CD4-positive, alpha-beta T cell treated with Interleukin-17A for 4 hours (primary cell): Measurements from ENCODE around the gene SEPTIN1.

ENCODE experiments used
- DNase-seq: peaks from one replicate; pipeline ENCODE4 v3.0.0-alpha.2; 2020; ENCODE audit warnings: mixed read lengths

The SEPTIN1 gene, protein sequence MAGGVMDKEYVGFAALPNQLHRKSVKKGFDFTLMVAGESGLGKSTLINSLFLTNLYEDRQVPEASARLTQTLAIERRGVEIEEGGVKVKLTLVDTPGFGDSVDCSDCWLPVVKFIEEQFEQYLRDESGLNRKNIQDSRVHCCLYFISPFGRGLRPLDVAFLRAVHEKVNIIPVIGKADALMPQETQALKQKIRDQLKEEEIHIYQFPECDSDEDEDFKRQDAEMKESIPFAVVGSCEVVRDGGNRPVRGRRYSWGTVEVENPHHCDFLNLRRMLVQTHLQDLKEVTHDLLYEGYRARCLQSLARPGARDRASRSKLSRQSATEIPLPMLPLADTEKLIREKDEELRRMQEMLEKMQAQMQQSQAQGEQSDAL

DNA sequence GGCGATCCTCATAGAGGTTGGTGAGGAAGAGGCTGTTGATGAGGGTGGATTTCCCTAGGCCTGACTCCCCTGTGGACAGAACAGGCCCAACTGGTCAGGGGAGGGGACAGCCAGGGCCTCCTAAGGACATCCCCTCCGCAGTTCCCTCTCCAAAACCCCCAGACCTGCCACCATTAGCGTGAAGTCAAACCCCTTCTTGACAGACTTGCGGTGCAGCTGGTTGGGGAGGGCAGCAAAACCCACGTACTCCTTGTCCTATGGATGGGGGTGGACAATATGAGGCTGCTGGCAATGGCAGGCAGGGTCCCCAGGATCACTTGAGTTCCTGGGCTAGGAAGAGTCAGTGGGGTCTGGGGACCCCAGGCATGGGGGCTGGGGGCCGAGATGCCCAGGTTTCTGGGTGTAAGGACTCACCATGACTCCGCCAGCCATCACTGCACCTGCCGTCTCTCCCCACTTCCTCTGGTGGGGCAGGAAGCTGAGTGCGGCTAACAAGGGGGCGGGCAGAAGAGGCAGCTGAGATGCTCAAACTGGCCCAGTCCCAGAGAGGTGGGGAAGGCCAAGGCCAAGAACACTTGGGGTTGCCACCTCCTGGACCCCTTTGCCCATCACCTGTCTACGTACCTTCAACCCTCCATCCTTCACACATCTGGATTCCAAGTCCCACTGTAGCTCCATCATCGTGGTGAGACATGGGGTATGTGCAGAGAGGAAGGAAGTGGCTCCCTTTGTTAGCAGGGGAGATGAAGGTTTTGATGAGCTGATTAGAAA, at the start of gene SEPTIN1:
Gene SEPTIN1, minus strand, starts transcription at position 451 of the 771 bp plus-strand sequence. Its CDS starts 19 bp downstream, at position 432.
- DNase-seq, result peak; percentile 85

DNA sequence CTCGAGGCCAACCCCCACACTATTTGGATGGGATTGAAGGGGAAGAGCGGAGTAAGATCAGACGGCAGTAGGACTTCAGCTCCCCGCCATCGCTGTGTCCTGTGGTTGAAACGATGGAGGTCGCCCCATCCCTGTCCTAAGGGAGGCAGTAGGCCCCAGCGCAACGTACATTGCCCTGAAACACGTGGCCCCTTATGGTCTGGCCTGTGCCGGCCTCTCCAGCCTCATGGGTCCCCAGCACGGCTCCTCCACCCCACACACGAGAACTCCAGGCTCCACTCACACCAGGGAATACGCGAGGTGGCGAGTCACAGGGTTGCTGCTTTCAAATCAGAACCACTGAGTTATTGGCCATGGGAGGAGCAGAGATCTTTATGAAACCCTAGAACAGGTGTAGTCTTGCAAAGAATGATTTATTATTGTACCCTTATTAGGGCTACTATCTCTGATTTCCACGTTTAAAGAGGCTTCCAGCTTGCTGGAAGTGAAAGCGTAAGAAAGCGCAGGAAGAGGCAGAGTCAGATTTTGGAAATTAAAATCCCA, 48.1 kb upstream of the SEPTIN1 start:
- DNase-seq, result no peak

DNA sequence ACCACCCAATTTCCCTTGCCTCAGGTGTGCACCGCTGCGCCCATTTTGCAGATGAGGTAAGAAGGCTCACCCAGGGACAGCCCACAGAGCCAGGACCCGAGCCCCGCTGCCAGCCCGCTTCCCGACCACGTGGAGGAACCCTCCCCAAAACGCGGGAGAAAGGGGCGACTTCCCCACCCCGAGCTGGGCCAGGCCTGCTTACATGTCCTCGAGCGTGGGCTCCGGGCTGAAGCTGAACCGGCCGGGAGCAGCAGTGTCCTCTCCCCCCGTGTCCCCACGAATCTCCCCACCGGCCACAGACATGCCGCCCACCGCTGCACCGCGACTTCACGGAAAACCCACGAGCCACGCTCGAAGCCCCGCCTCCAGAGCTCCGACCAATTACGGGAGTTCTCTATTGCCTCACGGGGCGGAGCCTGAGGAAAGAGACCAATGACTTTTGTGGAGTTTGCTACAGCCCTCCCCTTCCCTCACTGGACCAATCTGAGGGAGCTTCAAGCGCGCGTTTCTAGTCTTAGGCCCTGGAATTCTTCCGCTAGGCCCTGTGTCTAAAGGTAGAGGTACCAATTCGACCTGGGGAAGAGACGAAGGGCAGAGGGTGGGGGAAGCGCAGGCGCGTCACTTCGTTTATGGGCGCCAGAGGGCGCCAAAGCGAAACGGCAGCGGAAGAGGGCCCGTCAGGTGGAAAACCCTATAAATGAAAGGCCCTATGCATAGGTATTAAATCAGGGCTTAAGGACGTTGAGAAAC, 47.5 kb upstream of the SEPTIN1 start, which contains the start of gene DCTPP1:
Gene DCTPP1, minus strand, starts transcription at position 353 of the 750 bp plus-strand sequence. Its CDS starts 50 bp downstream, at position 303.
- DNase-seq, result peak; percentile 97

DNA sequence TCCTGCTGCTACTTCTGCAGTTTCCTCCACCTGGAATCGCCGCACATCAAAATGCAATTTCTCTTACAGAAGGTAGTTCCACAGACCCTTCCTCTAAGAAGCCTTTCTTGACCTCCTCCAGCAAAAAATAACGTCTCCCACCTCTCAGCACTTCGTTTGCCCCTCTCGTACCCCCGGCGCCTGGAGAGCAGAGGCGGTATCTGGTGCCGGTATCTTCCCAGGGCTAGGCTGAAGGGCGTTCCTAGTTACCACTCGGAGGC, 47.0 kb upstream of the SEPTIN1 start:
- no peak for DNase-seq

DNA sequence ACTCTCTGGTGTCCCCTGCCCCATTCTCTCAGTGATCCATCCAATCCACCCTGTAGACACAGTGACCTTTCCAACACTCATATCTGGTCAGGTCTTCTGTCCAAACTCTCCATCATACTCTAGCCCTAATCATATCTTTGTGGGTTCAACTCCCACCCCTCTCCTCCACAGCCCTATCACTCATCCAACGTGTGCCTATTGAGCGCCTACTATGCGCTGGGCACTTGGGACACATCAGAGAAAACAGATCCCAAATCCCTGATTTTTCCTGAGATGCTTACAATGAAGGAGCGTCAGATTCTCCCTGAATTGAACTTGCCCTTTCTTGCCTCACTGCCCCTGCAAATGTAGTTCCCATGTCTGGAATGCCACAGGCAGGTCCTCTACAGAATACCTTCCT, 45.7 kb upstream of the SEPTIN1 start:
- DNase-seq, result no peak

DNA sequence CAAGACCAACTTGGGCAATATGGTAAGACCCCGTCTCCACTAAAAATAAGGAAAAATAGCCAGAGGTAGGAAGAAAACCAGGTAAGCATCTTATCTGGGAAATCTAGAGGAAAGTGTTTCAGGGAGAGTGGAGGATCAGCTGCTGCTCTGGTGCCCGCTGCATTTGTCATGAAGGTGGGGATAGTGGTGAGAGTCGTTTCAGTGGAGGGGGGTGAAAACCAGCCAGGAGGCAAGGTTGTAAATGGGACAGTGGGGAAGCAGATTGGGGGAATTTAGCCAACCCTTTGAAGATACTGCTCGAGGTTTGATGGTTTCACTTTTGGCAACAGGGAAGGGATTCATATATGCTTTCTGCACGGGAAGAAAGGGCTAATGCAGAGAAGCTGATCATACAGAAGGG, 38.6 kb upstream of the SEPTIN1 start:
- no peak for DNase-seq

DNA sequence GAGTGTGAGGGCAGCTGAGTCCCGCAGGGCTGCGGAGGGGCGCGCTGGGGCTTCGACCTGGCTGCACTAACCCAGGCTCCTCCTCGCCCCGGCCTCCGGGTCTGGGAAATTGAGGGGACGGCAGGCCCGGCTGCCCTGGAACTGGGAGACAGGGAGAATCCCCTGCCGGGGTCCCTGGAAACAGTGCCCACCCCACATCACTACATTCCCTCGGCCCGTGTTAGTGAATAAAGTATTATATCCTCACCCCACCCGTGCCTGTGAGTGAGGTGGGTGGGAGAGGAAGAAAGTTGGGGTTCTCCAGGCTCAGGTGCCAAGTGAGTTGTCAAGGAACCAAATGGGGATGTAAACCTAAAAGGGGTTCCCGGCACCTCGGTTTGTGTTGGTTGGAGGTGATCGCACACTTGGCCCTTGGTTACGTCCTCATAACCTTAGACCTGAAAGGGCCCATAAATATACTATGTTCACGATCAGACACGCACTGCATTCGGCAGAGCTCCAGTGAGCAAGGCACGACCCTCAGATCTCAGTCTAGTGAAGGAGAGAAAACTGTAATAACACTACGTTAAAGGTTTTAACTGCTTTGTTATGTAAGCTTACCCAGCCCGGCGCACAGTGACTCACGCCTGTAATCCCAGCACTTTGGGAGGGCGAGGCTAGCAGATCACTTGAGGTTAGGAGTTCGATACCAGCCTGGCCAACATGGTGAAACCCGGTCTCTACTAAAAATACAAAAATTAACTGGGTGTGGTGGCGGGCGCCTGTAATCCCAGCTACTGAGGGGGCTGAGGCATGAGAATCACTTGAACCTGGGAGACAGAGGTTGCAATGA, 36.2 kb upstream of the SEPTIN1 start:
- no peak for DNase-seq

DNA sequence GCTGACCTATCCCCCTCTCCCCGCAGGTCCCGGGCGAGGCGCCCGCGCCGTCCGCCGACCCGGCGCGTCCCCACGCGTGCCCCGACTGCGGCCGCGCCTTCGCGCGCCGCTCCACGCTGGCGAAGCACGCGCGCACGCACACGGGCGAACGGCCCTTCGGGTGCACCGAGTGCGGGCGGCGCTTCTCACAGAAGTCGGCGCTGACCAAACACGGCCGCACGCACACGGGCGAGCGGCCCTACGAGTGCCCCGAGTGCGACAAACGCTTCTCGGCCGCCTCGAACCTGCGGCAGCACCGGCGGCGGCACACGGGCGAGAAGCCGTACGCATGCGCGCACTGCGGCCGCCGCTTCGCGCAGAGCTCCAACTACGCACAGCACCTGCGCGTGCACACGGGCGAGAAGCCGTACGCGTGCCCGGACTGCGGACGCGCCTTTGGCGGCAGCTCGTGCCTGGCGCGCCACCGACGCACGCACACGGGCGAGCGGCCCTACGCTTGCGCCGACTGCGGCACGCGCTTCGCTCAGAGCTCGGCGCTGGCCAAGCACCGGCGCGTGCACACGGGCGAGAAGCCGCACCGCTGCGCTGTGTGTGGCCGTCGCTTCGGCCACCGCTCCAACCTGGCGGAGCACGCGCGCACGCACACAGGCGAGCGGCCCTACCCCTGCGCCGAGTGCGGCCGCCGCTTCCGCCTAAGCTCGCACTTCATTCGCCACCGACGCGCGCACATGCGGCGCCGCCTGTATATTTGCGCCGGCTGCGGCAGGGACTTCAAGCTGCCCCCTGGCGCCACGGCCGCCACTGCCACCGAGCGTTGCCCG, 35.4 kb upstream of the SEPTIN1 start:
- DNase-seq, result peak; percentile 92

DNA sequence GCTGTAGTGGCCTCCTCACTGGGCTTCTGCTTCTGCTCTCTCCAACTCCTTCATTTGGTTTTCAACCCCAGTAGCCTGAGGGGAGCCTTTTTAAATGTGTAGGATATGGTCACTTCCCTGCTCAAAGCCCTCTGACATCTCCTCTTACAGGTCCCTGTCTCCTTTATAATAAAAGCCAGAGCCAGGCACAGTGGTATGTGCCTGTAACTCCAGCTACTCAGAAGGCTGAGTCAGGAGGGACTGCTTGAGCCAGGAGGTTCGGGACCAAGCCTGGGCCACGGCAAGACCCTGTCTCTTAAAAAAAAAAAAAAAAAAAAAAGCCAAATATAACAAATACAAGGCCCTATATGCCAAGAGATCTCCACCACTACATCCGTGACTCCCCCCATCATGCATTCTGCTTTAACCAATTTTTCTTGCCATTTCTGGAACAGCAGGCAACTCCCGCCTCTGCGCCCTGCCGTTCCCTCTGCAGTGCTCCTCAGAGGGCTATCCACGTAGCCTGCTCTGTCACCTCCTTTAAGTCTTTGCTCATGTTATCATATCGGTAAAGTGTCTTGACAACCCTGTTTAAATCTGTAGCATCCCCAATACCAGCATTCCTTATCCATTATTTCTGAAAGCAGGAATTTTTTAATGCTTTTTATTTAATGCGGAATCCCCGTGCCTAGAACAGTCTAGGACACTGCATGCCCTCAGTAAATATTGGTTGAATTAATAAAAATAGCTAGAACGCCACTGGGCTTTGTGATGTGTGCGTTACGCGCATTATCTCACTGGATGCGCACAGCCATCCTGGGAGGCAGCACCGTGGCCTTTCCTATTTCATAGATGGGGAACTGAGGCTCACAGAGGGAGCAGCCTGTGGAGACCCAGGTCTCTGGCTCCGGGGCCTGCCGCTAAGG, 34.5 kb upstream of the SEPTIN1 start:
- no peak for DNase-seq

DNA sequence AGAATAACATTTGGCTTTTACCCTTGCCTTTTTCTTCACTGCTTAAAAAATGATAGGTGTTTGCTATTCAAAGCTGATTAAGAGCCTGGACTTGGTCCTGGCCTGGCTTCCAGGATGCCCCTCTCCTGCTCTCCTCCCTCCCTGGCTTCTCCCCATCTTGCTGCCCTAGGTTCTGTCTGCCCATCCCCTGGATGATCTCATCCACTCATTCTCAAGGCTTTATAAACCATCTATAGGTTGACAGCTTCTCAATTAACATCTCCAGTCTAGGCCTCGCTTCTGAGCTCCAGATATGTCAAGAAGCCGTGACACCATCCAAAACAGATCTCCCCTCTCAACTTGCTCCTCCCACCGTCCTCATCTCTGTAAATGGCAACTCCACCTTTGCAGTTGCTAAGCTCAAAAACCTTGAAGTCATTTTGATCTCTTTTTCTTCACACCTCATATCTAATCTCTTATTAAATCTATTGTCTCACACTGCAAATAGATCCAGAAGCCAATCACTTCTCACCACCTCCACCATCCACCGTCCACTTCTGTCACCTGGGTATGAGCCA, 33.8 kb upstream of the SEPTIN1 start:
- DNase-seq, result no peak

DNA sequence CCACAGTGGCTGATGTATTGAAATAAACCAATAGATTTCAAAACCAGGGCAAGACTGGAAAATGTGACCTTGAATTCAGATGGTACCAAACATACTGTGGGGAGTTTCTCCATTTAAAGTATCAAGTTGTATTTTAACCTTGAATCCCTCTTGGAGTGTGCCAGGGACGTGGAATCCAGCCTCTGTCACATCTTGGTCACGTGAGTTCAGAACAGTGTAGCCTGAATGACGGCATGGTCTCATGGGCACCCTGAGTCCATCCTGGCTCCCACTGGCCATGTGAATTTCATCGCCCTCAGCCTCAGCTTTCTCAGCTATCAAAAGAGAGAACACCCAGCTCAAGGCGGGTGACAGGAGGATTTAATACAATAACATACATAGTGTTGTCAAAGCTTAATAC, 31.8 kb upstream of the SEPTIN1 start:
- no peak for DNase-seq

DNA sequence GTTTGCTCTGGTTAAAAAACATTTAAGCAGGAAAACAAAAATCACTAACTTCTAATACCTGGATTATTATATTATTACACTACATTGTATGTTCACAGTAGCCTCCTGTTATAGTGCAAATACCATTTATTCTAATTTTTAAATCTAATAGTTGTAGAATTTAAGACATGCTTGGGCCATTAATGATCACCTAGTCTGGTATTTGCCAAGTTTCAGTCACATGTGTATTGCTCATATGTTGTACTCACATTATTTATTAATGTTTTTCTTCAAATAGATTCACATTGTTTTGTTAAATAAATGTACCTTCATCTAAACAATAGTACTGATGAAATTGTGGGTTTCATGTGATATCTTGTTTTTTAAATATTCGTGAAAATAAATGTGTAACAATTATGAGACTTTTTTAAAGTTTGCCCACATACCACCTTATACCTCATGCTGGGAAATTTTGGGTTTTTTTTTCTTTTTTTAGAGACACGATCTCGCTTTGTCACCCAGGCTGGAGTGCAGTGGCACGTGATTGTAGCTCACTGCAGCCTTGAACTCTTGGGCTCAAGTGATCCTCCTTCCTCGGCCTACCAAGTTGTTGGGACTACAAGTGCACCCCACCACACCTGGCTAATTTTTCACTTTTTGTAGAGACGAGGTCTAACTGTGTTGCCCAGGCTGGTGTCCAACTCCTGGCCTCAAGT, 30.9 kb upstream of the SEPTIN1 start:
- DNase-seq, result no peak

DNA sequence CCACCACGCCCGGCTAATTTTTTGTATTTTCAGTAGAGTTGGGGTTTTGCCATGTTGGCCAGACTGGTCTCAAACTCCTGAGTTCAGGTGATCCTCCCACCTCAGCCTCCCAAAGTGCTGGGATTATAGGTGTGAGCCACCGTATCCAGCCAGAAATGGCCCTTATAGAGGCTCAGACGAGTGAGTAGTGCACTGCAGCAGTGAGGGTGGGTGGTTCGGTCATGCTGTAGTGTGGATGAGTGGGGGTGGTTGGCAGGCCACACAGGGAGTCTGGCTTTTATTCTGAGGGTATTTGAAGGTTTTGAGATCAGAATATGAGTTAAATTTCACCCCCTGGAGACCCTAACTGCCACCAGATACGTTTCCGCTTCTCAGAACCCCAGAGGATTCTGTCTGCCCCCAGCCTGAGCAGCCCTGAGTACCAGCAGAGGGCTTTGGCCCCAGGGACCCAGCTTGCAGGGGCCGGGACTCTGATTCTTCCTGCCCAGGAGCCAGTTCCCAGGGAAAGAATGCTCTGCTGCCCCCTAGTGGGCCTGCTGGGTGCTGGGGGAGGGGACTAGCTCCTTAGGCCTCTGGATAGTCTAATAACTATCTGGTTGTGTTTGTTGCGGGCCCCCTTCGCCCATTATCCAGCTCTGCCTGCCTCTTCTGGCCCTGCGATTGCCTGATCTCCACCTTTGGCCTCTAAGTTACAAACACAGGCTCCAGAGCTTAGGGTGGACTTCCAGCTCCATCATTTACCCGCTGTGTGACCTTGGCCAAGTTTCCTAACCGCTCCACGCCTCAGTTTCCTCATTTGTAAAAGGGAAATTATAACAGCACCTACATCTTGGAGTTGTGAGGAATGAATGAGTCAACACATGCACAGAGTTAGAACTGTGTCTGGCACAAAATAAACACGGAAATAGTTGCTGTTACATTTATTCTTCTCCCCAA, 27.0 kb upstream of the SEPTIN1 start:
- DNase-seq, result peak; percentile 97

DNA sequence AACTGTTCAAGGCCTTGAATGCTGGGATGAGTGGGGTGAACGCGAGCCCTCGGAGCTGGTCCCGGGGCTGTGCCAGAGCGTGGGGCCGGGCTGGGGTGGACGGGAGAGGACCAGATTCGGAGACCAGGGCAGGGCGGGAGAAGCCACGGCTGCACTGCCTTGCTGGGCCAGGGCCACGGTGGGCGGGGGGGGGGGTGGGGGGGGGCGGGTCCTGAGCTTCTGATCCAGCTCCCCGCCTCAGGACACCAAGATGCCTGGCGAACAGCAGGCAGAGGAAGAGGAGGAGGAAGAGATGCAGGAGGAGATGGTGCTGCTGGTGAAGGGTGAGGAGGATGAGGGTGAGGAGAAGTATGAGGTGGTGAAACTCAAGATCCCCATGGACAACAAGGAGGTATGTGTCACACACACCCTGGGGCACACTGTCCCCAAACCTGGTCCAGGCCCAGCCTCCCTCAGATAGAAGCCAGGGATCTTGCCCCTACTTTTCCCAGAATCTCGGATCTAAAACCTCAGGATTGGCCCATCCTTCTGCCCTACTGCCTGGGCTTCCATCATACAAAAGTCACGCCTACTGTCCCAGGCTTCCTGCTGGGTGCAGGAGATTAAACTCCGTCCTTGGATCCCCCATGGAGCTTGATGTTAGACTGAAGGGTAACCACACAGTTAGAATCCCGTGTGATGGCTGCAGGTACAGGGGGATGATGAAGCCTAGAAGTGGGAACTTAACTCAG, 25.6 kb upstream of the SEPTIN1 start:
- DNase-seq, result no peak

DNA sequence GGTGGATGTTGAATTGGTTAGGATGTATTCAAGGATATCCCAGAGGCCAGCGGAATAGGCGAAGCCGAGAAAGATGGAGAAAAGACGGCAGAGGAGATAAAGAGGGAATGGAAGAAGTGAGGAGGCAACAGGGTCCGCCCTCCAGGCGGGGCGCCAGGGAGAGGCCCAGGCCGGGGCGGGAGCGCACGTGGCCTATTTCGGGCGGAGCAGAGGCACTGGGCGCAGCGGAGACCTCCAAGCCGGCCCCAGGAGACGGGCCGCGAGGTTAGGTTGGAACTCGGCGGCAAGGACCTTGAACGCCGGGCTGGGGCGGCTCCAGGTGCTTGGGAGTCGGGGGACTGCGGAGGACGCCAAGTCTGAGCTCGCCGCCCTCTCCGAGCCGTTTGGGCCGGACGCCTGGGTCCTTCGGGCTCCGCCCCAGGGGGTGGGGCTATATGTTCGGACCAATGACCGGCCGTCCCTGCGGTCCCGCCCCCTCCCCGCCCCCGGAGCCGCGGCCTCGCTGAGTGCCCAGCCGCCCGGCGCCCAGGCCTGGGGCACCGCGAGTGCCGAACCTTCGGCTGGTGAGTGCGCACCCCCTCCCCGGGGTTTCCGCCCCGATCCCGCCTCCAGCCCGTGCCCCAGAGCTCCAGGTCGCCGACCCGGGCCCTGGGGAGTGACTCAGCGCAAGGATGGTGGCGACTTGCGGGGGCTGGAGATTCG, 24.9 kb upstream of the SEPTIN1 start, which contains the start of gene ZNF771:
Gene ZNF771, plus strand, starts transcription at position 505 of the 702 bp plus-strand sequence. CDS start 448 bp downstream, outside the sequence.
- peak; percentile 97 for DNase-seq

DNA sequence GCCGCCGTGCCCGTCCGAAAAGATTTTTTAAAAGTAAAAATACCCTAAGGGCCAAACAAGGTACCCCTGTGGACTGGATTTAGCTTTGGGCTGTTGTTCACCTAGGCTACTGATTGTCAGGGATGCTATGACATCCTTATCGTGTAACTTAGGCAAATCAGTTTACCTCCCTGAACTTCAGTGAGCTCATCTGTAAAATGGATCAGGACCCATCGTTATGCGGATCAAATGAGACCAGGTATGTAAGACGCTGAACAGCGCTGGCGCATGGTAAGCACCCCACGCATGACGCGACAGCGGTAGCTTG, 24.4 kb upstream of the SEPTIN1 start:
- DNase-seq, result no peak
